ENCODE results near the gene B4GALNT1.
"Not testable (repeated sequence)": the region's sequence is repeated elsewhere in the genome, so short reads cannot be mapped to it uniquely, and the experiment has no call there.

Gene B4GALNT1

DNA sequence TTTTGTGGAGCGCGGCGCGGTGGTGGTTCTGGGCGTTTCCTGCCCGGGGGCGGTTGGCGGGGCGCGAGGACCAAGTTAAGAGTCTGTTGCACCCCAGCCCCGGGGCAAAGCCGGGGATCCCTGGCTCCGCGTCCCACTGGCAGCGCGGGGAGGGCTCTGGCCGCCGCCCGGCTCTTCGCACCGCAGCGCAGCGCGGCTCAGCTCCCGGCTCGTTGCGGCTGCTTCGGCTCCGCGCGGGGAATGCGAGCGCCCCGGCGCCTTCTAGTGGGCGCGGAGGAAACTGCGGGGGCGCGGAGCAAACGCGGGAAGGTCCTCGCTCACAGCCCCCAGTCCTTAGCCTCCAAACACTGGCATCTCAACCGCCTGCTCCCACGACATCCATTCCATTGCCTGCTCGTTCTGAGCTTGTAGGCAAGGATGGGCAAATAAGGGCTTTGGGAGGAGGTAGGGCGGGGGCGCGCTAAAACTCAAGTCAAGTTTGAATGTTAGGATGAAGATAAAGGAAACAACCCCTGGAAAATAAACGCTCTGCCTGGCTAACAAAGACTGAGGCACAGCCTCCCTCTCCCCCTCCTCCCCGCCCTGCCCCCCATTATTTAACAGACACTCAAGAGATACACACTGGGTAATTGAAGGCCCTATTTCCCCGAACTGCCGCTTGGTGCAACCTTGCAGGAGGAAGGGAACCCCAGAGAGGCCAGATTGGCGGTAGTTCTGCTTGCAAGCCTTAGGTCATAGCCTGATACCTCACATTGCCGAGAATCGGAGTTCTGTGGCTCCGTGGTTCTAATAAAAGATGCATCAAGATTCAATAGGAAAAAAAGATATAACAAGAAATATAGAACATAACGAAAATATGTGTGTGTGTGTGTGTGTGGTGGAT, at the start of gene B4GALNT1:
Gene B4GALNT1, minus strand, starts transcription at position 244 of the 883 bp plus-strand sequence. CDS start 1,069 bp downstream, outside the sequence.
- peak; percentile 96 for DNase-seq

DNA sequence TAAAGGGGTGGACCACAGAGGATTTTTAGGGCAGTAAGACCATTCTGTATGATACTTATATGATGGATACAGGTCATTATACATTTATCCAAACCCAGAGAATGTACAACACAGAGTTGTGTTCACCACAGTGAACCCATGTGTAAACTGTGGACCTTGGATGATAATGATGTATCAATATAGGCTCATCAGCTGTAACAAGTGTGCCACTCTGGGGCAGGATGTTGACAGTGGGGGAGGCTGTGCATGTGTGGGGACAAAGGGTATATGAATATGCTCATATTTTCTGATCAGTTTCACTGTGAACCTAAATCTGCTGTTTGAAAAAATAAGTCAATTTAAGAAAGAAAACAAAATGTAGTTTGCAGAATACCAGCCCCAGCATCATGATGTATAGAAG, 46.7 kb upstream of the B4GALNT1 start:
- no peak for DNase-seq

DNA sequence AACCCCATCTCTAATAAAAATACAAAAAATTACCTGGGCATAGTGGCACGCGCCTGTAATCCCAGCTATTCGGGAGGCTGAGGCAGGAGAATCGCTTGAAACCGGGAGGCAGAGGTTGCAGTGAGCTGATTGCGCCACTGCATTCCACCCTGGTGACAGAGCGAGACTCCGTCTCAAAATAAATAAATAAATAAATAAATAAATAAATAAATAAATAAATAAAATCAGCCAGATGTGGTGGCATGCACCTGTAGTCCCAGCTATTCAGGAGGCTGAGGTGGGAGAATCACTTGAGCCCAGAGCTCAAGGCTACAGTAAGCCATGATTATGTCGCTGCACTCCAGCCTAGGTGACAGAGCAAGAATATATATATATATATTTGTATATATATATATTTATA, 44.9 kb upstream of the B4GALNT1 start:
- not testable (repeated sequence) for DNase-seq

DNA sequence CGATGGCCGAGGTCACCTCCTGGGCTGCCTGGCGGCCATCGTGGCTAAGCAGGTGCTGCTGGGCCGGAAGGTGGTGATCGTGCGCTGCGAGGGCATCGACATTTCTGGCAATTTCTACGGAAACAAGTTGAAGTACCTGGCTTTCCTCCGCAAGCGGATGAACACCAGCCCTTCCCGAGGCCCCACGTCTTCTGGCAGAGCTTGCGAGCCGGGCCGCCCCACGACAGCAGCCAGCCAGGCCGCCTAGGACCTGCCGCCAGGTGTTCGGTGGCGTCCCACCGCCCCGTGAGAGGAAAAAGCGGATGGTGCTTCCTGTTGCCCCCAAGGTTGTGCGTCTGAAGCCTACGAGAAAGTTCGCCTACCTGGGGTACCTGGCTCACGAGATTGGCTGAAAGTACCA, 41.7 kb upstream of the B4GALNT1 start:
- no peak for DNase-seq

DNA sequence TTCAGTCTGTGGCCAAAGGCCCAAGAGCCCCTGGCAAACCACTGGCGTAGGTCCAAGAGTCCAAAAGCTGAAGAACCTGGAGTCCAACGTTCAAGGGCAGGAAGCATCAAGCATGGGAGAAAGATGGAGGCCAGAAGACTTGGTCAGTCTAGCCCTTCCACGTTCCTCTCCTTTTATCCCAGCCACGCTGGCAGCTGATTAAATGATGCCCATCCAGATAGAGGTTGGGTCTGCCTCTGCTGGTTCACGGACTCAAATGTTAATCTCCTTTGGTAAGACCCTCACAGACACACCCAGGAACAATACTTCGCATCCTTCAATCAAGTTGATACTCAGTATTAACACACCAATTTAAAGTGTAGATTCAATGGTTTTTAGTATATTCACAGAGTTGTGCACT, 39.8 kb upstream of the B4GALNT1 start:
- no peak for DNase-seq

DNA sequence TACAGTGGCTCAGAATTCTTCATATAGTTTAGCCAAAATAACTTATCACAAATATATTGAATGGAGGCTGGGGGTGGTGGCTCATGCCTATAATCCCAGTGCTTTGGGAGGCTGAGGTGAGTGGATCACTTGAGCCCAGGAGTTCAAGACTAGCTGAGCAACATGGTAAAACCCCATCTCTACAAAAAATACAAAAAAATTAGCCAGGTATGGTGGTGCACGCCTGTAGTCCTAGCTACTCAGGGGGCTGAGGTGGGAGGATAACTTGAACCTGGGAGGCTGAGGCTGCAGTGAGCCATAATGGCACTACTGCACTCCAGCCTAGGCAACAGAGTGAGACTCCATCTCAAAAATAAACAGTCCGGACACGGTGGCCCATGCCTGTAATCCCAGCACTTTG, 38.8 kb upstream of the B4GALNT1 start:
- not testable (repeated sequence) for DNase-seq

DNA sequence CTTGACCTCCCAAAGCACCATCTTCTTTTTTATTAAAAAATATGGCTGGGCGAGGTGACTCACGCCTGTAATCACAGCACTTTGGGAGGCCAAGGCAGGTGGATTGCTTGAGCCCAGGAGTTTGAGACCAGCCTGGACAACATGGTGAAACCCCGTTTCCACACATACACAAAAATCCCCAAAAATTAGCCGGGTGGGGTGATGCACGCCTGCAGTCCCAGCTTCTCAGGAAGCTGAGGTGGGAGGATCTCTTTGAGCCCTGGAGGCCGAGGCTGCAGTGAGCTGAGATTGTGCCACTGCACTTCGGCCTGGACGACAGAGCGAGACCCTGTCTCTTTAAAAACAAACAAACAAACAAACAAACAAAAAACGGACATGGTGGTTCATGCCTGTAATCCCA, 36.7 kb upstream of the B4GALNT1 start:
- not testable (repeated sequence) for DNase-seq

DNA sequence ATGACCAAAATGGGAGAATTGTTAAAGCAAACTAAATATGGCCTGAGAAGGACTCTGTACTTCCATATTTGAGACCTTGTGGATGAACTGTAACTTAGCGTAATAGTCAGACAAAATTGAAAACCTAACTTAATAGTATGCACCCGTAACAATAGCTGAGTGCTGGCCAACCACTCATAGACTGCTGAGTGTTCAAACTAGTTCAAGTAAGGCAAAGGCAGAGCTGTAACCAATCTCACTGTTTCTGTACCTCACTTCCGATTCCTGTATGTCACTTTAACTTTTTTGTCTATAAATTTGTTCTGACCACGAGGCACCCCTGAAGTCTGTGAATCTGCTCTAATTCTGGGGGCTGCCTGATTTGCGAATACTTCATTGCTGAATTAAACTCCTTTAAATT, 33.9 kb upstream of the B4GALNT1 start:
- no peak for DNase-seq

DNA sequence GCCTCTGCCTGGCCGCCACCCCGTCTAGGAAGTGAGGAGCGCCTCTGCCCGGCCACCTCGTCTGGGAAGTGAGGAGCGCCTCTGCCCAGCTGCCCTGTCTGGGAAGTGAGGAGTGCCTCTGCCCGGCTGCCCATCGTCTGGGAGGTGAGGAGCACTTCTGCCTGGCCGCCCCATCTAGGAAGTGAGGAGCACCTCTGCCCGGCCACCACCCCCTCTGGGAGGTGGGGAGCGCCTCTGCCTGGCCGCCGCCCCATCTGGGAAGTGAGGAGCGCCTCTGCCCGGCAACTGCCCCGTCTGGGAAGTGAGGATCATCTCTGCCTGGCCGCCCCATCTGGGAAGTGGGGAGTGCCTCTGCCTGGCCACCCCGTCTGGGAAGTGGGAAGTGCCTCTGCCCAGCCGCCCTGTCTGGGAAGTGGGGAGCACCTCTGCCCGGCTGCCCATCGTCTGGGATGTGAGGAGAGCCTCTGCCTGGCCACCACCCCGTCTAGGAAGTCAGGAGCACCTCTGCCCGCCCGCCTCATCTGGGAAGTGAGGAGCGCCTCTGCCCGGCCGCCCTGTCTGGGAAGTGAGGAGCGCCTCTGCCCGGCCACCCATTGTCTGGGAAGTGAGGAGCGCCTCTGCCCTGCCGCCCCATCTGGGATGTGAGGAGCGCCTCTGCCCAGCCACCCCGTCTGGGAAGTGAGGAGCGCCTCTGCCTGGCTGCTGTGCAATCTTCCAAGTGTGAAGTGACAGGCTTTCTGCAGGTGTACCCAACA, 32.2 kb upstream of the B4GALNT1 start:
- not testable (repeated sequence) for DNase-seq

DNA sequence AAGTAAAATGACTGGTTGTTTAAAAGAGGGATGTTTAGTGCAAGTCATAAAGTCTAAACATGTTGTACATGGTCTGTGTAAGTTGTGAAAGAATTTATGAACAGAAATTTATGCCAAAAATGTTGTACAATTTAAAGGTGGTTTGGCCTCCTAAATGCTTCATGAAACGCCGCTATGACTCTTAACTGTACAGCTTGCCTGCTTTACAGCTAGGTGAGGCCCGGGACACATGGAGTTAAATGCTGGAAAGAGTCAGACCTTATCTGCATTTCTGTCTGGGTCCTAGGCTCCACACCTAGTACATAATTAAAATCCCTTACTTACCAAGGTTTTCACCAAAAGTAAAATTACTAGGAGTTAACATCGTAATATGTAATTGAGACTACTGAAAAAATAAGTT, 28.4 kb upstream of the B4GALNT1 start:
- DNase-seq, result no peak

DNA sequence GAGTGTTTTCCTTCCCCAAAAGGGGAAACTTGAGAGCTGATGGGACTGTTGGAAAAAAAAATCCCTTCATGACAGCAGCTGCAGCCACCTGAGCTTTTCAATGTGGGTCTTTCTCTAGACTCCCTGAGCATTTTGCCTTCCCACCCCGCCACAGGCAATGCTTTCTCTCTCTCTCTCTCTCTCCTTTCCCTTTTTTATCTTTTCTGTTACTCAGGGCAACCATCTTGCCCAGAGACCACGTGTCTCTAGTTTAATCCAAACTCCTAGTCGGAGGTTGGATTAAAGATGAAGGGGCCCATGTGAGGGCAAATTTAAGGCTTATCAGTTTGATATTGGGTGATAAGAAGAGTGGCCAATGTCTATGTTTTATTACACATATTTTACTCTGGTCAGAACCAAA, 25.9 kb upstream of the B4GALNT1 start:
- DNase-seq, result no peak

DNA sequence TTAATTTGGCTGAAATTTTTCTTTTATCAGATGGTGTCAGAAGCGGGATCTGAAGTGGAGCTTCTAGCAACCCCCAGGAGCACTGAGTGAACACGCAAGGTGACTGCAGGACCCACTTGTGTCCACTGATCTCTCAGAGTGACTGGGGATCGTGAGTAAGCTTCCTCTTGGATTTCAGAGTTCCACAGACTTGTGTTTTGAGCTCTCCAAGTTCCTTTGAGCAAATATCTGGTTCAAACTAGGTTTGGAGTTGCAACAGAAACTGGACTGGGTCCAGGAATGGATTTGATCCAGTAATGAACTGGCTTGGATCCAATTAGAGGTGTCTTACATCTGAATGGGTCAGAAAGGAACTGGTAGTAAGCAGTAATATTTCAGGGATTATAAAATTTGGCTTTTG, 24.7 kb upstream of the B4GALNT1 start:
- no peak for DNase-seq

DNA sequence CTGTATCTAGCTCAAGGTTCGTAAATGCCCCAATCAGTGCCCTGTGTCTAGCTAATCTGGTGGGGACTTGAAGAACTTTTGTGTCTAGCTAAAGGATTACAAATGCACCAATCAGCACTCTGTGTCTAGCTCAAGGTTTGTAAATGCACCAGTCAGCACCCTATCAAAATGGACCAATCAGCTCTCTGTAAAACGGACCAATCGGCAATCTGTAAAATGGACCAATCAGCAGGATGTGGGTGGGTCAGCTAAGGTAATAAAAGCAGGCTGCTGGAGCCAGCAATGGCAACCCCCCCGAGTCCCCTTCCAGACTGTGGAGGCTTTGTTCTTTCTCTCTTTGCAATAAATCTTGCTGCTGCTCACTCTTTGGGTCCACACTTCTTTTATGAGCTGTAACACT, 23.4 kb upstream of the B4GALNT1 start:
- not testable (repeated sequence) for DNase-seq

DNA sequence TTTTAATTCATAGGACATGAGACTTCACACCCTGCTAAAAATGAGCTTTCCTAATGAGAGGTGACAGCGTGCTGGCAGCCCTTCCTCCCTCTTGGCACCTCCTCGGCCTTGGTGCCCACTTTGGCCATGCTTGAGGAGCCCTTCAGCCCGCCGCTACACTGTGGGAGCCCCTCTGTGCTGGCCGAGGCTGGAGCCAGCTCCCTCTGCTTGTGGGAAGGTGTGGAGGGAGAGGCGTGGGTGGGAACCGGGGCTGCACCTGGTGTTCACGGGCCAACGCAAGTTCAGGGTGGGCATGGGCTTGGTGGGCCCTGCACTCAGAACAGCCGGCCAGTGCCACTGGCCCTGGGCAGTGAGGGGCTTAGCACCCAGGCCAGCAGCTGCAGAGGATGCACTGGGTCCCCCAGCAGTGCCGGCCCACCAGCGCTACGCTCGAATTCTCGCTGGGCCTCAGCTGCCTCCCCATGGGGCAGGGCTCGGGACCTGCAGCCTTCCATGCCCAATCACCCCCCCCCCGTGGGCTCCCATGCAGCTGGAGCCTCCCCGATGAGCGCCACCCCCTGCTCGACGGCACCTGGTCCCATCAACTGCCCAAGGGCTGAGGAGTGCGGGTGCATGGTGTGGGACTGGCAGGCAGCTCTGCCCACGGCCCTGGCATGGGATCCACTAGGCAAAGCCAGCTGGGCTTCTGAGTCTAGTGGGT, 22.7 kb upstream of the B4GALNT1 start:
- DNase-seq, result no peak

DNA sequence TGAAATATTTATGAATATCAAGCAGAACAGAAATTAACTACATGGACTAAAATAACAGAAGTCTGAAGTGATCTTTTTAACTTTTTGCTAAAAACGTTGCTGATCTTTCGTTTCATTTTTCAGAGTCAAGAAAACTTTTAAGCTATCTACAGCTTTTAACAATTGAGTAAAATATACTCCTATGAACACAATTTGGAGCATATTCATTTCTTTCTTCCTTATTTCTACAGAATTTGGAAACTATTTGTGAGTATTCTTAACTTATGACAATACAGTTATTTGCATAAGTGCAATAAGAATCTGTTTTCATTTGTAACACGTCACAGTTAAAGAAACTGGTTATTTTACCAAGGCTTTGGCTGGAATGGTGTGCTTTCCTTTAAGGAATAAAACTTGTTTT, 21.0 kb upstream of the B4GALNT1 start:
- no peak for DNase-seq

DNA sequence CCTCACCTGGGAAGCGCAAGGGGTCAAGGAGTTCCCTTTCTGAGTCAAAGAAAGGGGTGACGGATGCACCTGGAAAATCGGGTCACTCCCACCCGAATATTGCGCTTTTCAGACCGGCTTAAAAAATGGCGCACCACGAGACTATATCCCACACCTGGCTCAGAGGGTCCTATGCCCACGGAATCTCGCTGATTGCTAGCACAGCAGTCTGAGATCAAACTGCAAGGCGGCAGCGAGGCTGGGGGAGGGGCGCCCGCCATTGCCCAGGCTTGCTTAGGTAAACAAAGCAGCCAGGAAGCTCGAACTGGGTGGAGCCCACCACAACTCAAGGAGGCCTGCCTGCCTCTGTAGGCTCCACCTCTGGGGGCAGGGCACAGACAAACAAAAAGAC, 13.7 kb upstream of the B4GALNT1 start:
- DNase-seq, result not testable (repeated sequence)

DNA sequence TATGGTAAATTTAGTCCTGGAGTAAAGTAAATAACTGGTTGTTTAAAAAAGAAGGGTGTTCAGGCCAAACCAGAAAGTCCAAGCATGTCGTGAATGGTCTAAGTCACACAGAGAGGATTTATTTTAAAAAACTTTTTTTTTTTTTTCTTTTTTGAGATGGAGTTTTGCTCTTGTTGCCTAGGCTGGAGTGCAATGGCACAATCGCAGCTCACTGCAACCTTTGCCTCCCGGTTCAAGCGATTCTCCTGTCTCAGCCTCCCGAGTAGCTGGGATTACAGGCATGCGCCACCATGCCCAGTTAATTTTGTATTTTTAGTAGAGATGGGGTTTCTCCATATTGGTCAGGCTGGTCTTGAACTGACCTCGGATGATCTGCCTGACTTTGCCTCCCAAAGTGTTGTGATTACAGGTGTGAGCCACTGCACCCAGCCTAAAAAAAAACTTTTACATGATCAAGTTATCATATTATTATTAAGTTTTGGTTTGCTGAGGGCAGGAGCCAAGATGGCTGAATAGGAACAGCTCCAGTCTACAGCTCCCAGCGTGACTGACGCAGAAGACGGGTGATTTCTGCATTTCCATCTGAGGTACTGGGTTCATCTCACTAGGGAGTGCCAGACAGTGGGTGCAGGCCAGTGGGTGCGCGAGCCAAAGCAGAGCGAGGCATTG, 13.1 kb upstream of the B4GALNT1 start:
- DNase-seq, result peak; percentile 28

DNA sequence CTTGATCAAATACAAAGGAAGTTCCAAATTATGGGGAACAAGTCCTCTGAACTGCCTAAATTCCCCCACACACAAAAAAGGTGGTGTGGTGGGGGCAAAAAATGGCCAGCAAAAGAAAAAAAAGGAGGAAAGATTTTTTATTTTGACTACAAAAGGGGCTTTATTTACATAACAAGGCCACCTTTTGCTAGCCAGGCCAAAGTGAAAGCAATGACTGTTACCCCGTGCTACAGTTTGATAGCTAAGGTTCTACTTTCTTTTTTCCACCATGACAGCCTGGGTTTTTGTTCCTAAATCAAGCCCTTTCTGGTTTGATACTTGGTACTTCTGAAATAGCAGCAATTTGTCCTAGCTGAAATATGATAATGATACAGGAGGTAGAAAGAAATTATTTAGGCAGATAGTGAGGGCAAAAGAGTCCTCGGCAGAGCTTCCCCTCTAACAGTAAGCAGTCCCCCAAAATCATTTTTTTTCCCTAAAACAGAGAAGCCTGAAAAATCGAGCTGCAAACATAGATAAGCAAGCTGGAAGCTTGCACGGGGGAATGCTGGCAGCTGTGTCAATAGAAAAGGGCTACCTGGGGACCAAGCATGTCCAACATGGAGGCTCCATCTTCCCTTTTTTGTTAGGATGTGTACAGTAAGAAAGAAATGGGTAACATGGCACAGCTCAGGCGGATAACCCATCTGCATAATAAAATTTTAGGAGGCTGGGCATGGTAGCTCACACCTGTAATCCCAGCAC, 8.9 kb upstream of the B4GALNT1 start:
- DNase-seq, result no peak

DNA sequence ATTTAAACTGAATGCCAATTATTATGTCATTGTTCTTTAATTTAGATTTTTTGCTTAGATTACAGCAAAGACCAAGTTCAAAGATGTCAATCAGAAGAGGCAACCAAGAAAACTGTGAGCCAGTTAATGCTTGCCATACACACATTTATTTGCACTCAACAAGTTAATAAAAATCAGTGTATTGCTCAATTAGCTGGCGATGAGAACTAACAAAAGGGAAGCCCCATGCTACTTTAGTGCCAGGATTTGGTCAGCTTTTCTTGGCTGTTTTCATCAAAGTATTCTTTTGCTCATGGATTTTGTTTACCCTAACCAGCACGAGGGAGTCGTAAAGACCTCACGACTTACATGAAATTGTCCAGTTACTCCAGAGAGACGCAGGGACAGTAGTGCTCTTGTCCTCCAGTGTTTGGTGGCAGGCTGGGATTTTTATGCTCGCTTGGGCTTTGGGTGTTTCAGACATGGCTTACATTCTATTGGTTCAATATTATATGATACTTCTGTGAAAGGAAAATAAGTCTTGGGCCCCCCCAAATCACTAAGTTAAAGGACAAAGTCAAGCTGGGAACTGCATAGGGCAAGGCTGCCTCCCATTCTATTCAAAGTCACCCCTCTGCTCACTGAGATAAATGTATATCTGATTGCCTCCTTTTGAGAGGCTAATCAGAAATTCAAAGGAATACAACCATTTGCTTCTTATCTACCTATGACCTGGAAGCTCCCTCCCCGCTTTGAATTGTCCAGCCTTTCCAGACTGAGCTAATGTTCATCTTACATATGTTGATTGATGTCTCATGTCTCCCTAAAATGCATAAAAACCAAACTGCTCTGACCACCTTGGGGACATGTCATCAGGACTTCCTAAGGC, 7.4 kb upstream of the B4GALNT1 start:
- DNase-seq, result no peak

DNA sequence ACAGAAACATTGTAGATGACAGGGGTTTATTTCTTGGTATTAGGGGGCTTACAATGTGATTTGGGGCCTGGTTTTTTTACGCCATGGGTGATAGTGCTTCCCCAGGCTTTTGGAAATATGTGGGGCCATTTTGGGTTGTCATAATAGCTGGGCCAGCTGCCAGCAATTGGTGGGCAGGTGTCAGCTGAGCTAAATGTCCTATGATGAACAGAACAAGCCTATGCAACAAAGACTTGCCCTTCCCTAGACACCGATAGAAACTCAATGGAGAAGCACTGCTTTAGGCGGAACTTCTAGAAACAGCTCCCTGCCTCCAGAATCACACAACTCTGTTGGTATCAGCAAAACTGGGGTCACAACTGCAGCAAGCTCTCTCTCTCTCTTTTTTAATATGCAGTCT, 5.1 kb upstream of the B4GALNT1 start:
- DNase-seq, result no peak

DNA sequence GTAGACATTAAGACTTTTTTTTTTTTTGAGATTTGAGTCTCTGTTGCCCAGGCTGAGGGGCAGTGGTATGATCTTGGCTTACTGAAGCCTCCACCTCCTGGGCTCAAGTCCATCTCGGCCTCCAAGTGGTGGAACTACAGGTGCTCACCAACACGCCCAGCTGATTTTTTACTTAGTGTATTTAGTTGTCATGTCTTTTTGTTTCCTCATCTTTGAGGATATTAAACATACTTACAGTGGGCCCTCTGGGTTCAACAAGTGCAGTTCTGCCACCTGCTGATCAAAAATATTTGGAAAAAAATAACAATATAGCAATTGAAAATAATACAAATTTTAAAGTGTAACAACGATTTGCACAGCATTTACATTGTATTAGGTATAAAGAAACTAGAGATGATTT, 4.4 kb upstream of the B4GALNT1 start:
- no peak for DNase-seq

All from retina (tissue), 1 donor.